GM21786 (cell line): ENCODE measurements around the gene BMERB1.
A peak's percentile ranks its signal among the peaks of the same experiment; 100 is the strongest.

Source experiments
- ATAC-seq: cut with Tn5 transposase; IDR thresholded peaks from one replicate; pipeline ENCODE4 v1.9.1; 2021; ENCODE audit not compliant: unreplicated experiment

BMERB1 gene

GRCh38 chr16:15607700-15608396 lies 173.5 kb downstream of the BMERB1 start:
- no peak for ATAC-seq

- ATAC-seq: no peak
These were observed 174.3 kb downstream of the BMERB1 start for GRCh38 chr16:15608398-15609285.

GRCh38 chr16:15609286-15609649 lies 174.9 kb downstream of the BMERB1 start:
- ATAC-seq: no peak

- no peak for ATAC-seq
These were observed 176.0 kb downstream of the BMERB1 start for GRCh38 chr16:15610369-15610871.

- ATAC-seq: no peak
These were observed 177.2 kb downstream of the BMERB1 start for GRCh38 chr16:15611610-15612009.

GRCh38 chr16:15613676-15614075 lies 179.3 kb downstream of the BMERB1 start:
- no peak for ATAC-seq

GRCh38 chr16:15616012-15616411 lies 181.6 kb downstream of the BMERB1 start:
- no peak for ATAC-seq

GRCh38 chr16:15616475-15617165 lies 182.2 kb downstream of the BMERB1 start:
- ATAC-seq: no peak

GRCh38 chr16:15617901-15618300 lies 183.5 kb downstream of the BMERB1 start:
- no peak for ATAC-seq

GRCh38 chr16:15618392-15618791 lies 184.0 kb downstream of the BMERB1 start:
- no peak for ATAC-seq

GRCh38 chr16:15620611-15621195 lies 186.3 kb downstream of the BMERB1 start:
- no peak for ATAC-seq

- no peak for ATAC-seq
These were observed 187.1 kb downstream of the BMERB1 start for GRCh38 chr16:15621456-15621855.

GRCh38 chr16:15621889-15622288 lies 187.5 kb downstream of the BMERB1 start:
- no peak for ATAC-seq

GRCh38 chr16:15631730-15632409 lies 197.5 kb downstream of the BMERB1 start:
- no peak for ATAC-seq

- no peak for ATAC-seq
These were observed 201.5 kb downstream of the BMERB1 start for GRCh38 chr16:15635926-15636325.

- peak; percentile 40 for ATAC-seq
These were observed 202.0 kb downstream of the BMERB1 start for GRCh38 chr16:15636392-15636873.
